GM20000 (cell line): ENCODE data around the gene ZFP36L1.

Experiments
- DNase-seq: peaks from one replicate; pipeline ENCODE4 v3.0.0; 2012; ENCODE audit warnings: low spot score
- CTCF ChIP-seq: IDR thresholded peaks from 2 replicates; pipeline ENCODE4 v1.5.1; 2012; ENCODE audit warnings: mild to moderate bottlenecking, control low read depth; ENCODE audit errors: extremely low read depth, missing control alignments

ZFP36L1 gene

GRCh38 chr14:68820999-68821683, 28.3 kb upstream of the ZFP36L1 start:
- DNase-seq: peak; percentile 71
- no peak for TF ChIP-seq CTCF

DNA sequence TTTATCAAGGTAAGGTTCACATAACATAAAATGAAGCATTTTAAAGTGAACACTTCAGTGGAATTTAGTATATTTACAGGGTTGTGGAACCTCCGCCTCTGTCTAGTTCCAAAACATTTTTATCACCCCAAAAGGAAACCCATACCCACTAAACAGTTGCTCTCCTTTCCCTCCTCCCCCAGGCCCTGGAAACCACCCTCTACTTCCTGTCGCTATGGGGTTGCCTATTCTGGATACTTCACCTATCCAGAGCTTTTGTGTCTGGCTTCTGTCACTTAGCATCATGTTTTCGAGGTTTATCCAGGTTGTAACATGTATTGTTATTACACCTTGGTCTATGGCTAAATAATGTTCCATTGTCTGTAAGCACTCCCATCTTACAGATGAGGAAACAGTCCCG, 27.7 kb upstream of the ZFP36L1 start:
- no peak for DNase-seq
- no peak for TF ChIP-seq CTCF

- peak; percentile 15 for DNase-seq
- no peak for TF ChIP-seq CTCF
Observed at GRCh38 chr14:68820119-68820518, 27.3 kb upstream of the ZFP36L1 start.

DNA sequence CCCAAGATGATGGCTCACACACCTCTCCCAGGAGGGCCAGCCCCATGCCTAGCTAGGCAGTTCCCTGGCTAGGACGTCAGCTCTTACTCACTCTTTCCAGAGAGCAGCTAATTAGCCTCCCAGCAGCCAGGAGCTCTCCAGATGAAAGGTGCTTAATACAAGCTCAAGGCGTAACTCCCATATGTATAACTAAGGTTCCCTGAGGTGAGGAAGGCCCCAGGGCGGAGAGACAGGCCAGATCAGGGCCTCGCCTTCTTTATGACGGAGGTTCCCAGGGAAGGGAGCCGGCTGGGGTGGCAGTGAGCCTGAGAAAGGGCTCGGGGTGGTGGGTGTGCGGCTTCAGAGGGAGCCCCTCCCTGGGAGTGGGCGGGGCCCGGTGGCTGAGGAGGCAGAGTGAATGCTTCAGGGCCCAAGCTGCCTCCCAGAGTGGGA, 26.4 kb upstream of the ZFP36L1 start:
- DNase-seq: peak; percentile 5

GRCh38 chr14:68817506-68818212, 24.8 kb upstream of the ZFP36L1 start:
- peak; percentile 7 for DNase-seq
- no peak for TF ChIP-seq CTCF

More for the DNA sequence above, 26.4 kb upstream of the ZFP36L1 start:
- TF ChIP-seq CTCF: no peak

DNA sequence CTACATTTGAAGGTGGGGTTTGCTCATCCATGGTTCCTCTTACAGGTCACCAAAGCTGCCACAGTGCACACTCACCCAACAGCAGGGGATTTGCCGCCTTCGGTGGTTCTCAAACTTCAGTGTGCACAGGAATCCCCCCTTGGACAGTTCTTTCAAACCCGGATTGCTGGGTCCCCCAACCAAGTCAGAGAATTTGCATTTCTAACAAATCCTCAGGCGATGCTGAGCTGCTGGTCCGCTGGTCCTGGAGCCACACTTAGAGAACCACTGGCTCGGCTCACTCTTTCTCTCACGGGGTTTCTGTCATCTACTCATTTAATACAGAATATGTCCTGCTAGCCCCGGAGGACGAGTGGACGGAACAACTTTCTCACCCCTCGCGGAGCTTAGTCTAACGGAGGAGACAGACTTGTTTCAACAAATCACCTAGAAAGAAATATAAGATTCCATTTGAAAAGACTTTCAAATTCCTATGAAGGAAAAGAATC, 24.1 kb upstream of the ZFP36L1 start:
- no peak for DNase-seq
- no peak for TF ChIP-seq CTCF

GRCh38 chr14:68816183-68816942, 23.5 kb upstream of the ZFP36L1 start:
- TF ChIP-seq CTCF: peak; percentile 89
- DNase-seq: peak; percentile 91
